Upper lobe of left lung (tissue), 6 donors: ENCODE results near the gene SELENOS. TPM values are rescaled to one million over a fixed set of nuclear protein-coding genes. Genes with fewer than 3 reads are reported as not detected.

Source experiments
- ATAC-seq, 2 donors: fragments of 200-7000 bp; cut with Tn5 transposase; one replicate each; pipeline ENCODE4 v1.9.1; 2022; ENCODE audit warnings: mild to moderate bottlenecking in 2 of 2, moderate library complexity in 2 of 2; ENCODE audit not compliant: low FRiP score in 2 of 2
- DNase-seq, 2 donors: peaks; one replicate each; pipeline ENCODE4 v3.0.0-alpha.2; 2019 to 2020
- H3K27ac ChIP-seq, 4 donors: fragments of 200-600 bp; sonication (generic); one replicate each; pipeline ENCODE4 v1.5.1; 2016 to 2019
- H3K27me3 ChIP-seq, 4 donors: fragments of 200-600 bp; sonication (generic); one replicate each; pipeline ENCODE4 v1.5.1; 2017 to 2019
- H3K36me3 ChIP-seq, 4 donors: fragments of 200-600 bp; sonication (generic); one replicate each; pipeline ENCODE4 v1.5.1; 2016 to 2019
- H3K4me1 ChIP-seq, 4 donors: fragments of 200-600 bp; sonication (generic); one replicate each; pipeline ENCODE4 v1.5.1; 2018 to 2019
- H3K4me3 ChIP-seq, 4 donors: fragments of 200-600 bp; sonication (generic); one replicate each; pipeline ENCODE4 v1.5.1; 2017 to 2019; ENCODE audit warnings: mild to moderate bottlenecking in 2 of 4, moderate library complexity in 1 of 4
- H3K9me3 ChIP-seq, 4 donors: fragments of 200-600 bp; sonication (generic); one replicate each; pipeline ENCODE4 v1.5.1; 2018 to 2019
- EP300 ChIP-seq, 4 donors: sonication (generic); formaldehyde crosslinking; IDR thresholded peaks; one replicate each; pipeline ENCODE4 v1.5.1; 2017; ENCODE audit warnings: antibody characterized with exemption in 4 of 4, control low read depth in 2 of 4
- POLR2A ChIP-seq, 4 donors: fragments of 450-650 bp; IDR thresholded peaks; one replicate each; pipeline ENCODE4 v1.5.1; 2016 to 2017; ENCODE audit warnings: antibody characterized with exemption in 4 of 4, mild to moderate bottlenecking in 2 of 4
- POLR2AphosphoS5 ChIP-seq, 2 donors: sonication (generic); formaldehyde crosslinking; IDR thresholded peaks; one replicate each; pipeline ENCODE4 v1.5.1; 2017; ENCODE audit warnings: antibody characterized with exemption in 2 of 2
- WGBS, 2 donors: methylation state at CpG; one replicate each; pipeline ENCODE4 v1.1.5; 2017 to 2018; 5-methylcytosine and 5-hydroxymethylcytosine counted together
- total RNA-seq, 6 donors: library from RNA; depleted of rRNA in 4 of 6; stranded (reverse); fragments of >200 nt in 4 of 6; gene quantifications; one replicate each; pipeline versions ENCODE4 v1.1.0 to v1.2.1, GENCODE V29; 2016 to 2021
- TF ChIP-seq, protein P1 (sequence below), 6 experiments: fragments of 450-650 bp in 4 of 6; fragments of 200-600 bp in 2 of 6; sonication (generic) in 2 of 6; IDR thresholded peaks; one replicate each; pipeline ENCODE4 v1.5.1; 2016 to 2019; ENCODE audit warnings: antibody characterized with exemption in 6 of 6
- donor health status: DM: no; HTN: no; CAD: no; lungs with moderate emphysema.
- donor health status: DM: no; HTN: yes; CAD: no; lungs with severe emphysema.

Gene SELENOS
- total RNA-seq, 6 donors from 2014 or later, result 48.2 to 106 (median 78.2) TPM

DNA sequence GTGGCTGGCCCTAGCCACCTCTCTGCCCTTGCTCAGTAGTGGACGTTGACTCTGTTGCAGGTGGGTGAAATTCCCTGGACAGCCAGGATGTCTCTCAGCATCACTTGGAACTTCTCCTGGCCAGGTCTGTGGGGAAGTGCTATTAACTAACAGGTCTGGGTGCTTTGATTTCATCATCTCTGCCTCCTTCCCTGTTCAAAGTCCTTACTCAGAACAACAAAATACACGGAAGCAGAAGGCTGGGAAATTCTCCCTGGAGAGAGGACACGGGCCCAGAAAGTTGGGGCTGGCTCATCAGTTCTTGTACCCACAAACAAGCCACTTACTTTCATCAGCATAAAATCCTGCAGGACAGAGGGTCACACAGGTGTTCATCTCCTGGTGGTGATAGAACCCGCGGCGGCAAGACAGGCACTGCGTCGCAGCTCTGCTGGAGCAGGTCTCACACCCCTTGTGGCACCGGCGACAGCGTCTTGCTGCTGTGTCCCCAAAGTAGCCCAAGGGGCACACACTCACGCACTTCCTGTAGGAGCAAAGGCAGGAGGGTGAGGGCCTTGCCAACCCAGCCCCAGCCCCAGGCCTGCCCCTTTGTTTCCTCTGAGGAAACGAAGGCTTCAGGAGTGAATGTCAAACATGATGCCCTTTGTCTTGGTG is 47.4 kb upstream of the SELENOS start:
- Histone ChIP-seq H3K4me3 (no peak overlapping the region), H3K36me3 (no peaks in the 10 kb centered on the region), H3K9me3 (no peaks in the 10 kb centered on the region), H3K4me1 (peaks cover 0 to 10% (median 2%) of the 10 kb centered on the region in 4 donors), H3K27me3 (no peaks in the 10 kb centered on the region), H3K27ac (no peak overlapping the region)
- 83 to 85% methylated on average over 11 to 13 of the region's 13 CpGs for WGBS, 2 donors
- ATAC-seq, result no peak
- TF ChIP-seq, protein P1, sequence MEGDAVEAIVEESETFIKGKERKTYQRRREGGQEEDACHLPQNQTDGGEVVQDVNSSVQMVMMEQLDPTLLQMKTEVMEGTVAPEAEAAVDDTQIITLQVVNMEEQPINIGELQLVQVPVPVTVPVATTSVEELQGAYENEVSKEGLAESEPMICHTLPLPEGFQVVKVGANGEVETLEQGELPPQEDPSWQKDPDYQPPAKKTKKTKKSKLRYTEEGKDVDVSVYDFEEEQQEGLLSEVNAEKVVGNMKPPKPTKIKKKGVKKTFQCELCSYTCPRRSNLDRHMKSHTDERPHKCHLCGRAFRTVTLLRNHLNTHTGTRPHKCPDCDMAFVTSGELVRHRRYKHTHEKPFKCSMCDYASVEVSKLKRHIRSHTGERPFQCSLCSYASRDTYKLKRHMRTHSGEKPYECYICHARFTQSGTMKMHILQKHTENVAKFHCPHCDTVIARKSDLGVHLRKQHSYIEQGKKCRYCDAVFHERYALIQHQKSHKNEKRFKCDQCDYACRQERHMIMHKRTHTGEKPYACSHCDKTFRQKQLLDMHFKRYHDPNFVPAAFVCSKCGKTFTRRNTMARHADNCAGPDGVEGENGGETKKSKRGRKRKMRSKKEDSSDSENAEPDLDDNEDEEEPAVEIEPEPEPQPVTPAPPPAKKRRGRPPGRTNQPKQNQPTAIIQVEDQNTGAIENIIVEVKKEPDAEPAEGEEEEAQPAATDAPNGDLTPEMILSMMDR (IDR thresholded peaks at IDR 0.05), result no peak
- no peak for TF ChIP-seq POLR2A (IDR thresholded peaks at IDR 0.05)
- TF ChIP-seq EP300 (IDR thresholded peaks at IDR 0.05), result no peak
- no peak for TF ChIP-seq POLR2AphosphoS5 (IDR thresholded peaks at IDR 0.05)
- DNase-seq, result no peak

DNA sequence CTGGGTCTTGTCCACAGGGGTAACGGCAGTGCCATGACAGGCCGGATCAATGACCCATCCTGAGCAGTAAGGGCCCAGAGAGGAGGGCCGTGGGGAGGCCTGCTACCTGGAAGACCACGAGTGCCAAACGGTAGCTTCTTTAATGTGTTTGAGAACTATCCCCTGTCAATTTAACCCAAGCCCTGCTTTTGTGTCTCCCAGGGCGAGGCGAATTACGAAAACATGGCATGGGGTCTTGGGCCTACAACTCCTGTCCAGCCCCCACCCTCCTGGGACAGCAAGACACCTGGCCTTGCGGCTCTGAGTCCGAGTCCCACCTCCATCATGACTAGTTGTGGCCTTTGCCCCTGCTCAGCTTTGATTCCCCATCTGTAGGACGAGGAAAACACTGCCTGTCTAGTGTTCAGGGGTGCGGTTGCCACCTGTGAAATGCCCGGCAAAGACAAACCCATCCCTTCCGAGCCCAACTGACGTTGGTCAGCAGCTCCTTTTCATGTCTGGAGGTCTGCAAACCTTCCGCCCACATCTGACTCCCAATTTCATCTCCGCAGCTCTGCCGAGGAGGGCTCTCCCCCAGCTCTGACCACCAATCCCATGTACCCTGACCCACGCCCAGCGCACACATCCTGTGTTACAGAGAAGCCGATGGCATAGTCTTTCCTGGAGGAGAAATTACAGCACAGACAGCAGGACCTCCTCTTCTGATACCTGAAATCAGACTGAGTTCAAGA is 46.7 kb upstream of the SELENOS start:
- Histone ChIP-seq H3K4me1 (peaks cover 0 to 10% (median 2%) of the 10 kb centered on the region in 4 donors), H3K27me3 (no peaks in the 10 kb centered on the region), H3K36me3 (no peaks in the 10 kb centered on the region), H3K4me3 (no peak overlapping the region), H3K27ac (no peak overlapping the region), H3K9me3 (no peaks in the 10 kb centered on the region)
- TF ChIP-seq POLR2AphosphoS5 (IDR thresholded peaks at IDR 0.05), result no peak
- no peak for TF ChIP-seq POLR2A (IDR thresholded peaks at IDR 0.05)
- TF ChIP-seq EP300 (IDR thresholded peaks at IDR 0.05), result no peak
- TF ChIP-seq, protein P1 (IDR thresholded peaks at IDR 0.05), result no peak
- ATAC-seq, result no peak
- WGBS, 2 donors, result 86 to 90% methylated on average over 20 to 21 of the region's 21 CpGs
- DNase-seq, result no peak

DNA sequence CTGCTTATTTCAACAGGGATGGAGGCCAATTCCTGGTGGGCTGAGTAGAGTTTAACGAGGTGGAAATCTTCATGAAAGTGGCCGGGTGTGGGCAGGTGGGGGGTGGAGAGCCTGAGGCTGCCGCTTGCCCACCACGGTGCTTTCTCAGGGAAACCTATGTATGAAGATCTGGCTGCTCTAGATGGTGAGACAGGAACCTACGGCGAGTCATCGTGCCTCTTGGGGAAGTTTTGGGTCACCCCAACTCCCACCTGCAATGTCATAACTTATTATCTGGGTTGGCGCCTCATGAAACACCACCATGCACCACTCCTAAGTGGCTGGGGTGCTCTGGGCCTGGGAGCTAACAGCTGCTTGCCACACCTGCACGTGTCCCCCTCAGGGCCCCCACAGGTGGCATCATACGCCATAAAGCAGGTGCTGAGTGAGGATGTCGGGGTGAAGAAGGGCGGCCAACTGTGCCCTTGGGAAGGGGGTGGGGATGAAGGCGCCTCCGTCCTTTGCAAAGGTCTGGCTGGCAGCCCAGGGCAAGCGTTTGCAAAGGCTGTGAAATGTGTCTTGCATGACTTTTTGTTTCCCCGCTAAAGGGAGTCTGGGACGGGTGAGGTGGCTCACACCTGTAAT is 45.7 kb upstream of the SELENOS start:
- no peaks in the 10 kb centered on the region for H3K9me3 ChIP-seq
- WGBS, 2 donors, result 86 to 88% methylated on average over 12 to 17 of the region's 17 CpGs
- no peak for TF ChIP-seq POLR2A (IDR thresholded peaks at IDR 0.05)
- ATAC-seq (no peak), DNase-seq (no peak)
- no peak overlapping the region for H3K4me3 ChIP-seq
- H3K36me3 ChIP-seq, result no peaks in the 10 kb centered on the region
- H3K27ac ChIP-seq, result no peak overlapping the region
- H3K27me3 ChIP-seq, result no peaks in the 10 kb centered on the region
- H3K4me1 ChIP-seq, result peaks cover 0 to 10% (median 2%) of the 10 kb centered on the region in 4 donors

DNA sequence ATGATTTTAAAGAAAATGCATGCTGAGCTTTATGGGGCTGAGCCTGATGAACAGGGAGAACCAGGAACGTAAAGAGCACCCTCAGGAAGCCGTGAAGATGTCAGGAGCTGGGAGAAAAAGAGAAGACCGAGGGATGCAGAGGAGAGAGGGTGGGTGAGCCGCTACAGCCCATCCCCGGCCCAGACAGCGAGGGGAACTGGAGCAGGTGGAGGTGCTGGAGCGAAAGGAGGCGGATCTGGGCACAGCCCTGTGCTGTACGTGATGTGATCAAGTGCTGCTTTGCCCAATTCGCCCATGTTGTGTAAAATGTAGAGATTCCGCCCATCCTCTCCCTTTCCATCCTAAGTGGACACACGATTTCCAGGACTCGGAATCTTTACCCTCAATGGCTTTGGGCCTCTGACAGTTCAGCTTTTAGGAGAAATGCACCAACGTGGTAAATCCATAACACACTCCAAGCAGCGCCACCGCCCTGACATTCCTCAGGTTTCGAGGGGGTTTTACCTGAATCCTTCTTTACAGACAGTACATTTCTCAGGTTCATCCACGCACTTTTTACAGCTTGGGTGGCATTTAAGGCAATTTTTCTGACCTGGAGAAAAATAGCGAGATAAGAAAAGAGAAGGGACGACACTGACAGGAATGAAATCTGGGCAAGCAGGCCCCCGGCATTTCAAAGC is 44.9 kb upstream of the SELENOS start:
- WGBS, 2 donors, result 89 to 92% methylated on average over 21 of the region's 21 CpGs
- no peak overlapping the region for H3K27ac ChIP-seq
- DNase-seq, result no peak
- peaks cover 0 to 10% (median 2%) of the 10 kb centered on the region in 4 donors for H3K4me1 ChIP-seq
- TF ChIP-seq, protein P1 (IDR thresholded peaks at IDR 0.05), result no peak
- TF ChIP-seq EP300 (IDR thresholded peaks at IDR 0.05), result no peak
- TF ChIP-seq POLR2A (IDR thresholded peaks at IDR 0.05), result no peak
- TF ChIP-seq POLR2AphosphoS5 (IDR thresholded peaks at IDR 0.05), result no peak
- H3K36me3 ChIP-seq, result no peaks in the 10 kb centered on the region
- no peaks in the 10 kb centered on the region for H3K9me3 ChIP-seq
- no peak overlapping the region for H3K4me3 ChIP-seq
- no peaks in the 10 kb centered on the region for H3K27me3 ChIP-seq
- no peak for ATAC-seq
